HG02623 (cell line): Measurements from ENCODE around the gene SLAMF1.
"Not testable (repeated sequence)": the region's sequence is repeated elsewhere in the genome, so short reads cannot be mapped to it uniquely, and the experiment has no call there.

ENCODE experiments used
- ATAC-seq: cut with Tn5 transposase; IDR thresholded peaks from one replicate; pipeline ENCODE4 v1.9.1; 2021; ENCODE audit warnings: moderate library complexity; ENCODE audit not compliant: unreplicated experiment

SLAMF1 gene

GRCh38 chr1:160665330-160666078, 18.7 kb upstream of the SLAMF1 start:
- no peak for ATAC-seq

GRCh38 chr1:160664573-160665051, 17.8 kb upstream of the SLAMF1 start:
- ATAC-seq = peak; percentile 63

DNA sequence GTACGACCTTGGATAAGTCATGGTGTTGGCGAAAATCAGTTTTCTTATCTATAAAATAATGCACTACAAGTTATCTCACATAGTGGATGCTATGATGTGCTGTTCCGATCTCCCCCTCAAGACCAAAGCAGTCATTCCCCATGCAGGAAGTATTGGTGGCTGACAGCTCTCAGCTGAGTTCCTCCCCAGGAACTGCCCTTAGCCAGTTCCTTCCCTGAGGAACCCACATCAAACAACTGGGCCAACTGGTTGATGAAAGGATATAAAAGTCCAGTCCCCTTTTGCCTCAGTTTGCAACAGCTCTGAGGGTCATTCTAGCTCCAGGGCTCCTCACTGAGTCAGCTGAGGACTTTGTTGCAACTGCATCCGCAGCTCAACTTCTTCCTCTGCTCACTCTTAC, 16.1 kb upstream of the SLAMF1 start:
- no peak for ATAC-seq

GRCh38 chr1:160659566-160659965, 12.7 kb upstream of the SLAMF1 start:
- ATAC-seq = no peak

GRCh38 chr1:160658814-160659193, 12.0 kb upstream of the SLAMF1 start:
- no peak for ATAC-seq

GRCh38 chr1:160658162-160658813, 11.4 kb upstream of the SLAMF1 start:
- no peak for ATAC-seq

GRCh38 chr1:160657250-160657781, 10.5 kb upstream of the SLAMF1 start:
- ATAC-seq = no peak

DNA sequence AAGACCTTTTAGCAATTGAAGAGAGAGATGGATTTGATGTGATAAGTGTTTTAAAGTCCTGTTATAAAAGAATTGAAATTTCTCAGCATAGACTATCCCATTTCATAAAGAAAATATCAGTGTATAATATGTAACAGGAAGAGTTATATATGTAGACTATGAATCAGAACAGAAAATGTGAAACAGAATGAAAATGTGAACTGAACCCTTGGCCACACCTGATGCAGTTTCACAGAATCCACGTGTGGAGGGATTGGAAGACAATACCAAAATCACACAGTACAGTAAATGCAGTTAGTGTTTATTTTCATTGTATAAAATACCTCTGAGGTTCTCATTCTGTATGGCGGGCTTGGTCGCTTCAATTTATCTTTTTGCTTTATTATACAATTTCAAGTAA, 9.9 kb upstream of the SLAMF1 start:
- ATAC-seq = no peak

DNA sequence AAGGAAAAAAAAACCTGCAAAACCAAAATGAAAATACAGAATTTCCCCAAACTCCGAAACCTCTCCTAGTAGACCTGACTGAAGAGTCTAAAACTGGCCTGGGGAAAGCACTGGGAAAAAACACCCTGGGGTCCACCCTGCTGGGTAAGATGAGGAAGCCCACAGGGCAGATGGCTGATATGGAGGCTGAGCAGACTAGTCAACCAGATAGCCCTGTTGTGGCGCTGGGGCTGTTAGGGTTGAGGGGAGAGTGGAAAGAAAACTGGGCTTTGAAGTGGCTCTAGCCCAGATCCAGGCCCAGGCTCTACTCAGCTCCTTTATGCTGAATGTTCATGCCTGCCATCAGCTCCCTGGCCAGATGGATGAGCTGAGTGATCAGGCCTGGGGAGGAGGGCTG, 6.8 kb upstream of the SLAMF1 start:
- peak; percentile 45 for ATAC-seq

- peak; percentile 22 for ATAC-seq
Measured at GRCh38 chr1:160652924-160653619, 6.2 kb upstream of the SLAMF1 start.

DNA sequence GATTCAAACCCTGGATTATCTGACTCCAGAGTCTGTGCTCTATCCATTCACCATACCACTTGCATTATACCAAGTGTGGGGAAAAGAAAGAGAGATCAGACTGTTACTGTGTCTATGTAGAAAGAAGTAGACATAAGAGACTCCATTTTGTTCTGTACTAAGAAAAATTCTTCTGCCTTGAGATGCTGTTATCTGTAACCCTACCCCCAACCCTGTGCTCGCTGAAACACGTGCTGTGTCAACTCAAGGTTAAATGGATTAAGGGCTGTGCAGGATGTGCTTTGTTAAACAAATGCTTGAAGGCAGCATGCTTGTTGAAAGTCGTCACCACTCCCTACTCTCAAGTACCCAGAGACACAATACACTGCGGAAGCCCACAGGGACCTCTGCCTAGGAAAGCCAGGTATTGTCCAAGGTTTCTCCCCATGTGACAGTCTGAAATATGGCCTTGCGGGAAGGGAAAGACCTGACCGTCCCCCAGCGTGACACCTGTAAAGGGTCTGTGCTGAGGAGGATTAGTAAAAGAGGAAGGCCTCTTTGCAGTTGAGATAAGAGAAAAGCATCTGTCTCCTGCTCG, 5.3 kb upstream of the SLAMF1 start:
- not testable (repeated sequence) for ATAC-seq

GRCh38 chr1:160651433-160652064, 4.7 kb upstream of the SLAMF1 start:
- ATAC-seq = no peak

- peak; percentile 5 for ATAC-seq
Measured at GRCh38 chr1:160647329-160647720, 481 bp upstream of the SLAMF1 start.

DNA sequence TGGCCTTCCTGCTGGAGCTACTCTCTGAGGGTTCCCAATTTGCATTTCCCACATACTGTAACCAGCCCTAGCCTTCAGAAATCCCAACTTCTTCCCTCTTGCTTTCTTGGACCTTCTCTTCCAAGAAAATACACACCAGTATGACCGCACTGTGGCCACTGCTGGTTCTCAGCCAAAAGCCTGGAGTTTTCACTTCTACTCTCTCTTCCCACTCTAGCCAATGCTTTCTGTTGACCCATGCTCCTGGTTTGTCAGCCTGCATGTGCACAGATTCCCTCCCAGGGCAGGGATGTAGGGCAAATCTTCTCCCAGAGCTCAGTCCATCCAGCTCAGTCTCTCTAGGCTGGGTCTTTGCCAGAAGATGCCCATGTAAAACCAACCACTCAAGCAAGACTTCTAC, 664 bp downstream of the SLAMF1 start:
- ATAC-seq = no peak

DNA sequence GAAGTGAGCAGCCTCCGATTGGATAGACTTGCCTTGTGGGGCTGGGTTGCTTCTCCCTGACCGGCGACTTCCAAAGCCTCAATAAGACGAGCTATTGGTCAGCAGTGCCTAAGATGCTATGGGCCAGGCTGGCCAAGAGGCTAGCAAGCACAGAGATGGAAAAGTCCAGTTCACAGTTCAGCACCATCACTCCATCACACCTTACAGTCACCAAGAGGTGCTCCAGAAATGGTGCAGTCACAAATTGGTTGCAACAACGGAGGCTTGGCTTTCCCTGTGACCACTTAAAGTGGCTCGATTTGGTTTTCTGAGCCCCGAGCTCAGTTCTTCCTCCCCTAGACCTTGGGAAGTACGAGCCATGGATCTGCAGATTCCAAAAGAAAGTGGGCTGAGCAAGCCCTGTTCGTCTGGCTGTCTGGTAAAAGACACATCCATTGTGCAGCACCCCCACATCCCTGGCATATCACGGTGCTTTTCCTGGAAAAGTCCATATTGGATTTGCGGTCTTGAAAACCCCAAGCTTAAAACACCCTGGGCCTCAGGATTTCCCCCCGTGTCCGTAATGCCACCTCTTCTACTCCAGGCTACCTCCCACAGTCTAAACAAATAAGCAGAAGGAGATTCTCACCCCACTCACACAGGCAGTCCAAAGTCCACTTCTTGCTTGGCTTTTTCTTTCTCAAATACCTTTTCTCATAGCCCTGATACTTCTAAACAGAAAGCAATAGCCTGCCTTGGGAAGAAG, 1.3 kb downstream of the SLAMF1 start:
- ATAC-seq = no peak

DNA sequence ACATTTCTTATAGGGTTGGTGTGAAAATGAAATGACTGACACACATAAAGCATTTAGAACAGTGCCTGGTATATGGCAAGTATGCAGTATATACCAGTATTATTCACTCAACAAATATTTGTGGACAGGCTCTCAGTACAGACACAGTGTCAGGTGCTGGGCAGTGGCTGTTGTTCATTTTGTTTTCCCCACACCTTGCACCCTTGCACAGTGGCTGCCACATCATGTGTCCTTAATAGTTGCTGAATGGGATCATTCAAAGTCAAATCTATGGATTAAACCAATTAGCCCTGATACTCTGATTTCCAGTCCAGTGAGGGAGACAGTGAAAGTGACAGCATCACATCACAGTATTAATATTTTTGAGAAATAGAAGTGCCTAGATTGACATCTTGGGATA, 2.4 kb downstream of the SLAMF1 start:
- no peak for ATAC-seq

DNA sequence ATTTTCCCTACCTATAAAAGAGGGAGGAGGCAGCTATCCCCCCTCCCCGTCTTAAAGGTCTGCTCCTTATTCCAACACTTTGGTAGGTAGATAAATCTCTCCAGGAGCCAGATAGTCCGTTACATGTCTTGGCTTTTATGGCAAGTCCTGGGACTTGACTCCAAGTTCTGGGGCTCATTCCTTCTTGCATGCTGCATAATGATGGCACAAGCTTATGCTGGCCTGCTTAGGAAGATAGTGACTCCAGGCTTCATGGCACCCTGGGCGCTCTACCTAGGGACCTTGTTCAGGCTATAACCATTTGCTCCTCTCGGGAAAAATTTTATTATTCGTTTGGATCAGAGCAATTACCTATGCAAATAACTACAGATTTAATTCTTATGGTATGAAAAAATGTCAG, 3.7 kb downstream of the SLAMF1 start:
- ATAC-seq = no peak

- no peak for ATAC-seq
Measured at GRCh38 chr1:160642281-160642644, 4.6 kb downstream of the SLAMF1 start.

- ATAC-seq = no peak
Measured at GRCh38 chr1:160641323-160642280, 5.2 kb downstream of the SLAMF1 start.
